ENCODE results near the gene IFIT1B. TPM values are rescaled to one million over a fixed set of nuclear protein-coding genes. Genes with fewer than 3 reads are reported as not detected.

Gene IFIT1B
- polyA plus RNA-seq, 1 experiment, result not detected

GRCh38 chr10:89332123-89332633, 45.7 kb upstream of the IFIT1B start:
- DNase-seq (ENCODE audit: low read depth, low spot score), result no peak
- Histone ChIP-seq H3K9me3 (ENCODE audit: control insufficient read depth, insufficient read depth, low read length) (no peaks in the 10 kb centered on the region), H3K27ac (ENCODE audit: low read depth, low read length) (peak overlapping the region; percentile 23), H3K4me3 (ENCODE audit: low read depth, low read length) (peak overlapping the region; percentile 42), H3K27me3 (ENCODE audit: control insufficient read depth, insufficient read depth, low read length) (no peaks in the 10 kb centered on the region)
- no peak for TF ChIP-seq CTCF (IDR thresholded peaks at IDR 0.05; ENCODE audit: low read depth, low read length)
- CTCF ChIA-PET, result interaction anchor here (1.8 to 1.9 kb wide), 2 partner anchors 38 to 302 kb away, joined by 5 to 6 read pairs; no protein-coding TSS in a partner anchor
- POLR2A ChIA-PET, result no interaction called here

- TF ChIP-seq CTCF (IDR thresholded peaks at IDR 0.05; ENCODE audit: low read depth, low read length), result no peak
- Histone ChIP-seq H3K4me3 (ENCODE audit: low read depth, low read length) (no peak overlapping the region), H3K9me3 (ENCODE audit: control insufficient read depth, insufficient read depth, low read length) (no peaks in the 10 kb centered on the region), H3K27me3 (ENCODE audit: control insufficient read depth, insufficient read depth, low read length) (no peaks in the 10 kb centered on the region), H3K27ac (ENCODE audit: low read depth, low read length) (no peak overlapping the region)
- ChIA-PET POLR2A (interaction anchor here (0.7 kb wide), 1 partner anchor 16 kb away, joined by 3 read pairs; no protein-coding TSS in a partner anchor), CTCF (interaction anchor here (1.2 kb wide), 1 partner anchor 118 kb away, joined by 3 read pairs; no protein-coding TSS in a partner anchor)
- no peak for DNase-seq (ENCODE audit: low read depth, low spot score)
These were observed 42.6 kb upstream of the IFIT1B start for GRCh38 chr10:89335226-89335625.

DNA sequence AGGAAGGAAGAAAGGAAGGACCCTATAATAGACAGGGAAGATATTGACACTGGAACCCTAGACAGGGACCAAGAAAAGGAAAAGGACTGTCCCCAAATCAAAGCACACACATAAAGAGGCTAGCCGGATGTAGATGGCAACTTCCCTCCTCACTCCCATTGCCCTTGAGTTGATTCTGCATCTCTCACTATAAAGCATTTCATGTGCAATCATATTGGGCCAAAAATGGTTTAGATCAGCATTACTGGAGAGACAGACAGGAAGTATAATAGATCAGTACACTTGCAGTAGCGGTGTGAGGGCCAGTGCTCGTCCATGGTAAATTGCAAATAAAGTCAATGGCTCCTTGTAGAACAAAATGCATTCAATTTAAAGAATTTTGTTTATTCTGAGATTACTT, 41.6 kb upstream of the IFIT1B start:
- Histone ChIP-seq H3K27me3 (ENCODE audit: control insufficient read depth, insufficient read depth, low read length) (no peaks in the 10 kb centered on the region), H3K27ac (ENCODE audit: low read depth, low read length) (no peak overlapping the region), H3K9me3 (ENCODE audit: control insufficient read depth, insufficient read depth, low read length) (no peaks in the 10 kb centered on the region), H3K4me3 (ENCODE audit: low read depth, low read length) (no peak overlapping the region)
- TF ChIP-seq CTCF (IDR thresholded peaks at IDR 0.05; ENCODE audit: low read depth, low read length), result no peak
- DNase-seq (ENCODE audit: low read depth, low spot score), result no peak
- POLR2A ChIA-PET, result no interaction called here
- CTCF ChIA-PET, result no interaction called here

DNA sequence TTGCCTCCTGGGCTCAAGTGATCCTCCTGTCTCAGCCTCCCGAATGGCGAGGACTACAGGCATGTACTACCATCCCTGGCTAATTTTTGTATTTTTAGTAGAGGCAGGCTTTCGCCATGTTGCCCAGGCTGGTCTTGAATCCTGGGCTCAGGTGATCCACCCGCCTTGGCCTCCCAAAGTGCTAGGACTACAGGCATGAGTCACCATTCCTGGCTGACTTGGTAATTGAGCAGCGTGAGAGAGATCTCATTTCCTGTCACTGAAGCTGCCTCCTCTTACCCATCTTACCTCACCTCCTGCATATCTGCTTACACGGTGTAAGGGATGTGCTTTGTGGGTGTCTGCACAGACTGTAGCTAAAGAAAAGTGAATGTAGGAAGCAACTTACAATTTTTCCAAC, 40.4 kb upstream of the IFIT1B start:
- H3K4me3 ChIP-seq (ENCODE audit: low read depth, low read length), result no peak overlapping the region
- H3K9me3 ChIP-seq (ENCODE audit: control insufficient read depth, insufficient read depth, low read length), result no peaks in the 10 kb centered on the region
- CTCF ChIA-PET, result interaction anchor here (0.5 to 1.5 kb wide), 3 partner anchors 25 to 82 kb away, joined by 3 to 8 read pairs (median 3); no protein-coding TSS in a partner anchor
- TF ChIP-seq CTCF (IDR thresholded peaks at IDR 0.05; ENCODE audit: low read depth, low read length), result no peak
- POLR2A ChIA-PET, result no interaction called here
- no peak for DNase-seq (ENCODE audit: low read depth, low spot score)
- H3K27me3 ChIP-seq (ENCODE audit: control insufficient read depth, insufficient read depth, low read length), result no peaks in the 10 kb centered on the region
- H3K27ac ChIP-seq (ENCODE audit: low read depth, low read length), result no peak overlapping the region

DNA sequence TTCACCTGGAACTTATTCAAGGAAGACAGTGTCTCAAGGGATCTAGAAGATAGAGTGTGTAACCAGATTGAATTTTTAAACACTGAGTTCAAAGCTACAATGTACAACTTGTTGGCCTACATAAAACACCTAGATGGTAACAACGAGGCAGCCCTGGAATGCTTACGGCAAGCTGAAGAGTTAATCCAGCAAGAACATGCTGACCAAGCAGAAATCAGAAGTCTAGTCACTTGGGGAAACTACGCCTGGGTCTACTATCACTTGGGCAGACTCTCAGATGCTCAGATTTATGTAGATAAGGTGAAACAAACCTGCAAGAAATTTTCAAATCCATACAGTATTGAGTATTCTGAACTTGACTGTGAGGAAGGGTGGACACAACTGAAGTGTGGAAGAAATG, 39.1 kb upstream of the IFIT1B start:
- H3K27ac ChIP-seq (ENCODE audit: low read depth, low read length), result no peak overlapping the region
- no peaks in the 10 kb centered on the region for H3K9me3 ChIP-seq (ENCODE audit: control insufficient read depth, insufficient read depth, low read length)
- no peaks in the 10 kb centered on the region for H3K27me3 ChIP-seq (ENCODE audit: control insufficient read depth, insufficient read depth, low read length)
- POLR2A ChIA-PET, result no interaction called here
- TF ChIP-seq CTCF (IDR thresholded peaks at IDR 0.05; ENCODE audit: low read depth, low read length), result no peak
- no peak for DNase-seq (ENCODE audit: low read depth, low spot score)
- CTCF ChIA-PET, result interaction anchor here (0.9 kb wide), 1 partner anchor 10 kb away, joined by 3 read pairs; no protein-coding TSS in a partner anchor
- no peak overlapping the region for H3K4me3 ChIP-seq (ENCODE audit: low read depth, low read length)

Measured in AG04450 (cell line).